Activated T-helper 9 cell treated with anti-CD3 and anti-CD28 coated beads, Interleukin-2, amount 50 U/mL, for 16 hours (primary cell): ENCODE measurements around the gene EIF2S1.
"Not testable (repeated sequence)": the region's sequence is repeated elsewhere in the genome, so short reads cannot be mapped to it uniquely, and the experiment has no call there.

ENCODE experiments used
- DNase-seq: peaks from one replicate; pipeline ENCODE4 v3.0.0-alpha.2; 2020; ENCODE audit warnings: low read depth

Gene EIF2S1

DNA sequence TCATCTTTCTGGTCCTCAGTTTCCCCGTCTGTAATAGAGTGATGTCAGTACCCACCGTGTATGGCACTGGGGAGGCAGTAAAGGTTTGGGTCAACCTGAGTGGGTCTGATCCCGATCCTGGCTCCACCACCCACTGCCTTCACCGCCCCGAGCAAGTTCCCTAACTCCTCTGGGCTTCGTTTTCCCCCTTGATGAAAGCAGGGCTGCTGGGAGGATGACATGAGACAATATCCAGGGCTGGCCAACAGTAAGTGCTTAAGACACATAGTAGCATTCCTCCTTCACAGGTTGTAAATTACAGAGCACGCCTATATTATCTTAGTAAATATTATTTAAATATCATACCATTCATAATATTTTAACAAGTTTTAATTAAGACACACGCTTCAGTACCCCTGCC is 51.2 kb downstream of the EIF2S1 start:
- DNase-seq: no peak

- peak; percentile 26 for DNase-seq
These were observed 51.8 kb downstream of the EIF2S1 start, which contains the start of gene PLEK2 for GRCh38 chr14:67411820-67412421. TSS of gene PLEK2 (minus strand) at chr14:67412165. CDS start at chr14:67412059, 106 bp downstream.

DNA sequence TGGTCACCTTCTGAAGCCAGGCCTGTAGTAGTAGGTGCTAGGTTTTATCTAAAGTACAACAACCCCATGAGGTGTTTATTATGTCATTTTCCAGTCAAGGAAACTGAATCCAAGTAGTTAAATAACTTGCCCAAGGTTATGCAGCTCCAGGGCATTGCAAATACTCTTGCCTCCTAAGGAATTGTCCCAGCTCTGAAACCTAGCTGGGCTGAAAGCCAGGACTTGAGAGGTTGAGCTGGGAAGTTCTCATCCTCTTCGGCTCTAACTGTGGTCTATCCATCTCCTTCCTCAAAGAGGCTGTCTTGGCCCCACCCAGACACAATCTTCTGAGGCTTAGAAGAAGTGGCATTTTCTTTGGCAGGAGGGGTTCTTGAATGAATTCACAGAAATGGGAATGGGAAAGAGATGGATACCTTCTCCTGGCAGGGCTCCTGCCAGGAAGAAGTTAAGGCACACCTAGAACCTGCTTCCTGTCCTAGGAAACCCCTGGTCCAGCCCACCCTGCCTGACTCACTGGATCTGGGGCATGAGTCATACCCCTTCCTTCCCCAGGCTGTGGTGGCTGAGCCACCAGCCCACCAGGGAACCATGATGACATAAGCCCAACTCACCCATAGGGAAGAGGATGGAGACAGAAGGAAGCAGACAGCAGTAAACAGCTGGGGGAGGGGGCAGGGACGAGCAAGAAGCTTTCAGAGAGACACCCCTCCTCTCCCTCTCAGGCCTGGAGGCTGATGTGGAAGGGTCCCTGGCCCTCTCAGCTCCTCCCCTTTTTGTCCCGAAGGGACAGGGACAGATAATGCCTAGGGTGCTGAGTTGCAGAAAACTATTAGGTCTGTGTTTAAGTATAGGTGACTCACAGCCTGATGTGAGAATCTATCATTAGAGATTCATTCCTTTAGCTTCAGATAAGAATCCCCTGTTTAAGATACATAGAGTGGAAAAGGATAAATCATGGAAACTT is 54.0 kb downstream of the EIF2S1 start:
- DNase-seq: peak; percentile 16

DNA sequence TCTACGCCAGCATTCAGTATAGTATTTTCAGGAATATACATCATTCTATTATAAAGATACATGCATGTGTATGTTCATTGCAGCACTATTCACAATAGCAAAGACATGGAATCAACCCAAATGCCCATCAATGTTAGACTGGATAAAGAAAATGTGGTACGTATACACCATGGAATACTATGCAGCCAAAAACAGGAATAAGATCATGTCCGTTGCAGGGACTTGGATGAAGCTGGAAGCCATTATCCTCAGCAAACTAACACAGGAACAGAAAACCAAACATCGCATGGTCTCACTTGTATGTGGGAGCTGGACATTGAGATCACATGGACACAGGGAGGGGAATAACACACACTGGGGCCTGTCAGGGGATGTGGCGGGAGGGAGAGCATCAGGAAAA is 55.5 kb downstream of the EIF2S1 start:
- not testable (repeated sequence) for DNase-seq

- DNase-seq: no peak
These were observed 56.0 kb downstream of the EIF2S1 start for GRCh38 chr14:67416085-67416484.

- DNase-seq: no peak
These were observed 56.7 kb downstream of the EIF2S1 start for GRCh38 chr14:67416810-67417209.

GRCh38 chr14:67417633-67418032 is 57.5 kb downstream of the EIF2S1 start:
- no peak for DNase-seq

DNA sequence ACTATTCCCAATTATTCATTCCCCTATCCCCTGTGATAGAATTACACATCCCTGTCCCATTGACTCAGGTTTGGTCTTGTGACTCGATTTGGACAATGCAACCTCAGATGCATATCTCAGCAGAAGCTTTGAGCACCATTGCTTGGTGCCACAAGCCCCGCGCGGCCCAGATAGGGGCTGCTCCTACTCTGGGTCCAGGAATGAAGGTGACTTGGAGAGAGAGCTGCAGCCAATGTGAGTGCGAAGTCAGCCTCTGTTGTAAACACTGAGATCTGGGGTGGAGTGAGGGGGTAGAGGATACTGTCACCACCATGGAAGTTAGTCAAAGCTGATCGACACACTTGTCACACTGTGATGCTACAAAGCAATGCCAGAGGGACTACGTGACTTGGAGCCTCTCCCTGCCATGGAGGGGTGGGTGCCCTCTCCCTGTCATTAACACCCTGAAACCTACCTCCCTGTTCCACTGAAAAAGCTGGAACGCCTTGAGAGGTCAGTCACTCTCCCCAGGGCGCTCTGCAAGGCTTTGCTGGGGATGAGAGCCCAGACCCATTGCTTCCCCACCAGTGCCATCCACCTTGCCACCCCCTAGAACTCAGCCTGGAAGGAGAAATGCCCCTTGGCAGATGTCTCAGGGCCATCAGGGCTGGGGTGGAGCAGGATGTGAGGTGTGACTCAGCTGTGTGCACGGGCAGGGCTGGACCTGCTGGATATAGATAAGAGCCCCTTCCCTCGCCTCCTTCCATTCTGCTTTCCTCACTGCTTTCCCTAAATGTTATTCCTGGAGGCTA is 58.5 kb downstream of the EIF2S1 start:
- DNase-seq: no peak

DNA sequence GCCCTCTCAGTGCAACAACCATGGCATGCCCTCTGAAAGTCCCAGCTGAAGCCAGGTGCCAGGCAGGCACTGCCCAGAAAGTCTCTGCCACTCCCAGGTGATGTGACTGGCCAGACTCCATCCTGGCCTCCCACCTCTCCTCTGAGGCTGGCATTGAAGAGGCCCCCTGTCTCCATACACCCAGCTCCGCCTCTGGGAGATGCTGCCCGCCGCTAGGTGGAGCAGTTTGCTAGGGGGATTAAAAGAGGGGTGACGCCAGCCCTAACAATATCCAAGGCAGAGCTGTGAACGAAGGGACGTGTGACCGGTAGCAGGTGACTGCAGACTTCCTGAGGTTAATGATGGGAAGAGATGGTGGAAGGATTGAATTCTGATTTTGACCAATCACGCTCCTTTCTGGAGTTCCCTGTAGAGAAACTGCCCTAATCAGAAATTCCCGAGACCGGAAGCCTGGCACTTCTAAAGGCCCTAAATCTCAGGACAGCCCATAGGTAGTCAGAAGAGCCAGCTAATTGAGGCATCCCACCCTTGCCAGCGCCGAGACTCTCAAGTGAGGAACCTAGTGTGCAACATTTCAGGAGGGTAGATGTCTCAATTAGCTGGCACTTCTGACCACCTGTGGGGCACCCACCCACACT is 60.1 kb downstream of the EIF2S1 start:
- no peak for DNase-seq

- no peak for DNase-seq
These were observed 61.5 kb downstream of the EIF2S1 start for GRCh38 chr14:67421356-67422224.

GRCh38 chr14:67423424-67423823 is 63.3 kb downstream of the EIF2S1 start:
- DNase-seq: no peak

- DNase-seq: no peak
These were observed 64.4 kb downstream of the EIF2S1 start for GRCh38 chr14:67424539-67424938.

- no peak for DNase-seq
These were observed 65.5 kb downstream of the EIF2S1 start for GRCh38 chr14:67425608-67426007.

DNA sequence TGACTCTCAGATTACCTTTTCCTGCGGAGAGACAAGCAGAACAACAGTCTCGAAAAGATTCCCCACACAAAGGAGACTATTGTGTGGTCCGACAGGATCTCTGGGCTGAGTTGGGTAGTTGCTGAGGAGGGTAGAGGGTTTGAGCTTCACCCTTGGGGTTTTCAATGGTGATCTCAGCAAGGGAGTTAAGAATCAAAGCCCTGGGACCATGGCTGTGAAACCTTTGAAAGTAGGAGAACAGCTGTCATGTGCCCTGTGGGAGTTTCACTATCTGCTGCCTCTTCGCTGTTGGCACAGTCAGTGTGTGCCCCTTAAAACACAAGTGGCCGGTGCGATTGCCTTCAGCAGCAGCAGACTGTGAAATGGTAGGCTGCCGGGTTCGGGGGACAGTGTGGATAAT is 66.0 kb downstream of the EIF2S1 start:
- no peak for DNase-seq

DNA sequence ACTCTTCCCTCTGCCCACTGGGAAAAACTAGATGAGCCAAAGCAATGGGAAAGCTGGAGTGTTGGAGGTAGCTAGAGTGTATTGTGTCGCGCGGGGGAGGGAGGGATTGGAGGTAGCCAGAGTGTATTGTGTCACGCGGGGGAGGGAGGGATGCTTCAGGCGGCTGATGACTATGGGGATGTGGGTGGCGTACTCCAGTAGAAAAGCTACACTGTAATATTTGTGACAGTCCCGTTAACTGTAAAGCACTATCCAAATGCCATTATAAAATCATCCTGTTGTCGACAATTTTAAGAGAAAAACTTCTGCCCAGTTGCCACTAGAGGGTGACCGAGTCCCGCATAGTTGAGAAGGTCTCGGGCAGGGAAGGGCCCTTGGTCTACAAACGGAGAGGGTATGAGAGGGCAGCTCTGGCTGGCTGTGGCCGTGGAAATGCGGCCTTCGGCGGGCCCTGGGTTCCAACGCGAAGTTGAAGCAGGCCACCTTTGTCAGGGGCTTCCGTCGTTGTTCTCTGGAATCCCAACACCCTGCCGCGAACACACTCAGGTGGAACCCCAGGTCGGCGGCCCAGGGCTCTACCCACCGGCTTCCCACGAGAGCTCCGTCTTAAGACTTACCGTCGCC is 67.0 kb downstream of the EIF2S1 start:
- peak; percentile 54 for DNase-seq

DNA sequence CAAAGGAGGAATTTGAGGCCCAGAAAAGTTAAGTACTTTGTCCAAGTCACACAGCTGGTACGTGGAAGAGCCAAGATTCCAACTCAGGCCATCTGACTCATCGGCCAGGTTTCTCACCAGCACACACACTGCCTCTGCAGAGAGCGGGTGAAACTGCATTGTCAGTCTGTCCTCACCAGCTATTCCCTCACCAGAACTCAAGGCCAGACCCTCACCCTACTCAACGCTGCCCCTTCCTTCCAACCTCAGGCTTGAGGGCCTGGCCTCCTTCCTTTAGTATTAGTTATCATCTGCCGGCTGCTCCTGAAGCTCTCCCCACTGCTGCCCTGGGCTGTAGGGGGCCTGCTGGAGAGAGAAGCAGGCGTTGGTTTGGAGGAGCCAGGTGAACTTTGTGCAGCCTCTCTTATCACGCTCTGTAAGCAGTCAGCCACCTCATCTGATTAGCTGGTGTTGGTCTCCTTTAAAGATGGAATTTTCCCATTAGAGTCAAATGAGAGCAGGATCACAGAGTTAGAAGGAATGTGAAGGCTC is 68.4 kb downstream of the EIF2S1 start:
- DNase-seq: no peak

DNA sequence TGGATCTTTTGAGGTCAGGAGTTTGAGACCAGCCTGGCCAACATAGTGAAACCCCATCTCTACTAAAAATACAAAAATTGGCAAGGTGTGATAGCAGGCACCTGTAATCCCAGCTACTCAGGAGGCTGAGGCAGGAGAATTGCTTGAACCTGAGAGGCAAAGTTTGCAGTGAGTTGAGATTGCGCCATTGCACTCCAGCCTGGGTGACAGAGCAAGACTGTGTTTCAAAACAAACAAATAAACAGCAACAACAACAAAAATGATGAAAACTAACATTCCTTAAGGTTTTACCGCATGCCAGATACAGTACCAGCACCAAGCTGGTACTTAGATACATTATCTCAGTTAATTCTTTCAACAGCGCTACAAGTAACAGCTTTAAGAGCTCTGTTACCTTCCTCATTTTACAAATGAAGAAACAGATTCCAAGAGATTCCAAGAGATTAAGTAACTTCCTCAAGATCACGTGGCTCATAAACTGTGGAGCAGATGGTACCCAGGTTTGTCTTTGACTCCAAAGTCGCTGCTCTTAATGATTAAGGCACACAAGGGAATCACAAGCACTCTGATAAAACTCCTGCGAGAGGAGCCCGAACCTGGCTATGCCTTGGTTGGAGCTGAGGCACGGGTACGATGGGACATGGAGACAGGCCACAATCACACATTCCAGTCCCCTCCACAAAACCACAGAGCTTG is 69.5 kb downstream of the EIF2S1 start:
- no peak for DNase-seq

DNA sequence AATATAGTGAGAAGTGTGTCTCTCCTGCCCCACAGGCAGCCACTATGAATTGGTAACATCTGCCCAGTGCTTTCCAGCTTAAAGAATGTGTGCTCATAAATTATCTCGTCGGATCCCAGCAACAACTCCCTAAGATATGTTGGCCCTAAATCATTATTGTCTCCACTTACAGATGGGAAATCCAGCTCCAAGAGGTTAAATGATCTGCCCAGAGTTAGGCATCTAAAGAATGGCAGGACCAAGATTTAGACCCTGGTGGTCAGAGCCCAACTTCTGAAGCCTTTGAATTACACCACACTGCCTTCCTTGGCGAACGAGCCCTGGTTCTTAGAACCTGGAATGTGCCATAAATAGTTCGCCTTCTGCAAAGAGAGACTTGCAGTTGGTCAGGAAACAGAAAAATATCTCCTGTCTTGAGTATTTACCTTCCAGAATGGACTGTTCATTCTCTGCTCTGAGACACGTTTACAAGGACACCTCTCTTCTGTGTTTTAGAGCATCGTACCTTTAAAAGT is 72.0 kb downstream of the EIF2S1 start:
- no peak for DNase-seq

DNA sequence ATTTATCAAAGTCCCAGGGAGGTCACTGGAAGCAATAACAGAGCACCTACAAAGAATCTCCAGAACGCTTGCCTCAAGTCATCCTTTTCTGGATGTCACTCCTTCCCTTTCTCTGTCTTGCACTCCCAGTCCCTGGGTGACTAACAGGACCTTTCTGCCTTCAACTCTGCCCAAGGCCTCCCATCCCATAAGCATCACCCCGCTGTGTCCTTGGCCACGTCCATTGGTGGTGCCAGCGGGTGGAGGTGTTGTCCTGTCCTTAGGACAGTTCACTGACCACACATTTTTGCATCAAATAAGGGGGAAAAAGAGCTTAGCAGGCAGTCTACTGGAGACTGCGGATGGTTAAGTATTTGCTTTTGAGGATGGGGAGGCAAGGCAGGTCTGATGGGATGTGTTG is 75.5 kb downstream of the EIF2S1 start:
- no peak for DNase-seq
